ENCODE results near the gene MUC20.
A peak's percentile ranks its signal among the peaks of the same experiment; 100 is the strongest.
"Not testable (repeated sequence)": the region's sequence is repeated elsewhere in the genome, so short reads cannot be mapped to it uniquely, and the experiment has no call there.

Gene MUC20

GRCh38 chr3:195713150-195713549, 7.6 kb upstream of the MUC20 start:
- peaks cover 19% of the 10 kb centered on the region for H3K36me3 Mint-ChIP-seq (ENCODE audit: low read depth)
- not testable (repeated sequence) for H3K27me3 Mint-ChIP-seq

GRCh38 chr3:195714380-195715011, 6.3 kb upstream of the MUC20 start:
- Mint-ChIP-seq H3K36me3 (ENCODE audit: low read depth) (peaks cover 12% of the 10 kb centered on the region), H3K4me1 (ENCODE audit: low read depth) (peaks cover 9% of the 10 kb centered on the region), H3K27ac (no peak overlapping the region), H3K4me3 (no peak overlapping the region), H3K9me3 (no peaks in the 10 kb centered on the region), H3K27me3 (no peaks in the 10 kb centered on the region)

More at GRCh38 chr3:195713150-195713549, 7.6 kb upstream of the MUC20 start:
- not testable (repeated sequence) for H3K4me1 Mint-ChIP-seq (ENCODE audit: low read depth); H3K27ac Mint-ChIP-seq; H3K9me3 Mint-ChIP-seq; H3K4me3 Mint-ChIP-seq

GRCh38 chr3:195715134-195715533, 5.6 kb upstream of the MUC20 start:
- H3K9me3 Mint-ChIP-seq, result no peaks in the 10 kb centered on the region
- H3K27me3 Mint-ChIP-seq, result no peaks in the 10 kb centered on the region
- H3K27ac Mint-ChIP-seq, result no peak overlapping the region
- no peak overlapping the region for H3K4me3 Mint-ChIP-seq
- H3K4me1 Mint-ChIP-seq (ENCODE audit: low read depth), result peaks cover 9% of the 10 kb centered on the region
- H3K36me3 Mint-ChIP-seq (ENCODE audit: low read depth), result peaks cover 9% of the 10 kb centered on the region

GRCh38 chr3:195715583-195716266, 5.1 kb upstream of the MUC20 start:
- Mint-ChIP-seq H3K4me1 (ENCODE audit: low read depth) (peaks cover 9% of the 10 kb centered on the region), H3K9me3 (no peaks in the 10 kb centered on the region), H3K36me3 (ENCODE audit: low read depth) (peaks cover 9% of the 10 kb centered on the region), H3K4me3 (no peak overlapping the region), H3K27me3 (no peaks in the 10 kb centered on the region), H3K27ac (peak overlapping the region; percentile 36)

GRCh38 chr3:195717416-195717815, 3.4 kb upstream of the MUC20 start:
- Mint-ChIP-seq H3K27me3 (no peaks in the 10 kb centered on the region), H3K4me3 (no peak overlapping the region), H3K27ac (no peak overlapping the region), H3K9me3 (no peaks in the 10 kb centered on the region), H3K4me1 (ENCODE audit: low read depth) (peaks cover 9% of the 10 kb centered on the region), H3K36me3 (ENCODE audit: low read depth) (peaks cover 9% of the 10 kb centered on the region)

GRCh38 chr3:195717852-195718476, 2.8 kb upstream of the MUC20 start:
- H3K27me3 Mint-ChIP-seq, result no peaks in the 10 kb centered on the region
- no peaks in the 10 kb centered on the region for H3K9me3 Mint-ChIP-seq
- H3K27ac Mint-ChIP-seq, result no peak overlapping the region
- peaks cover 9% of the 10 kb centered on the region for H3K4me1 Mint-ChIP-seq (ENCODE audit: low read depth)
- peaks cover 9% of the 10 kb centered on the region for H3K36me3 Mint-ChIP-seq (ENCODE audit: low read depth)
- no peak overlapping the region for H3K4me3 Mint-ChIP-seq

GRCh38 chr3:195718477-195718984, 2.2 kb upstream of the MUC20 start:
- H3K4me1 Mint-ChIP-seq (ENCODE audit: low read depth), result peaks cover 9% of the 10 kb centered on the region
- H3K27ac Mint-ChIP-seq, result no peak overlapping the region
- no peaks in the 10 kb centered on the region for H3K27me3 Mint-ChIP-seq
- H3K9me3 Mint-ChIP-seq, result no peaks in the 10 kb centered on the region
- no peak overlapping the region for H3K4me3 Mint-ChIP-seq
- H3K36me3 Mint-ChIP-seq (ENCODE audit: low read depth), result peaks cover 9% of the 10 kb centered on the region

- H3K27me3 Mint-ChIP-seq; H3K9me3 Mint-ChIP-seq; H3K27ac Mint-ChIP-seq; H3K4me1 Mint-ChIP-seq (ENCODE audit: low read depth); H3K4me3 Mint-ChIP-seq; H3K36me3 Mint-ChIP-seq (ENCODE audit: low read depth): not testable (repeated sequence)
Observed at GRCh38 chr3:195719514-195720254, 1.1 kb upstream of the MUC20 start.

- H3K4me3 Mint-ChIP-seq; H3K27ac Mint-ChIP-seq; H3K36me3 Mint-ChIP-seq (ENCODE audit: low read depth); H3K9me3 Mint-ChIP-seq; H3K4me1 Mint-ChIP-seq (ENCODE audit: low read depth); H3K27me3 Mint-ChIP-seq: not testable (repeated sequence)
Observed at GRCh38 chr3:195722139-195722995, 1.6 kb downstream of the MUC20 start.

- not testable (repeated sequence) for H3K27me3 Mint-ChIP-seq; H3K27ac Mint-ChIP-seq; H3K4me1 Mint-ChIP-seq (ENCODE audit: low read depth); H3K4me3 Mint-ChIP-seq; H3K36me3 Mint-ChIP-seq (ENCODE audit: low read depth); H3K9me3 Mint-ChIP-seq
Observed at GRCh38 chr3:195722996-195723345, 2.2 kb downstream of the MUC20 start.

GRCh38 chr3:195724363-195724762, 3.6 kb downstream of the MUC20 start:
- not testable (repeated sequence) for H3K27ac Mint-ChIP-seq; H3K27me3 Mint-ChIP-seq; H3K9me3 Mint-ChIP-seq; H3K36me3 Mint-ChIP-seq (ENCODE audit: low read depth); H3K4me3 Mint-ChIP-seq; H3K4me1 Mint-ChIP-seq (ENCODE audit: low read depth)

GRCh38 chr3:195725916-195726740, 5.3 kb downstream of the MUC20 start:
- H3K4me1 Mint-ChIP-seq (ENCODE audit: low read depth), result not testable (repeated sequence)

GRCh38 chr3:195727606-195728195, 6.9 kb downstream of the MUC20 start:
- H3K9me3 Mint-ChIP-seq, result no peaks in the 10 kb centered on the region
- H3K4me1 Mint-ChIP-seq (ENCODE audit: low read depth), result no peaks in the 10 kb centered on the region
- H3K27ac Mint-ChIP-seq, result no peak overlapping the region
- H3K4me3 Mint-ChIP-seq, result no peak overlapping the region
- H3K36me3 Mint-ChIP-seq (ENCODE audit: low read depth), result peaks cover 5% of the 10 kb centered on the region
- H3K27me3 Mint-ChIP-seq, result no peaks in the 10 kb centered on the region

More at GRCh38 chr3:195725916-195726740, 5.3 kb downstream of the MUC20 start:
- H3K9me3 Mint-ChIP-seq; H3K27me3 Mint-ChIP-seq; H3K36me3 Mint-ChIP-seq (ENCODE audit: low read depth); H3K27ac Mint-ChIP-seq; H3K4me3 Mint-ChIP-seq: not testable (repeated sequence)
